GM21737 (cell line): ENCODE measurements around the gene ZNF556.
"Not testable (repeated sequence)": the region's sequence is repeated elsewhere in the genome, so short reads cannot be mapped to it uniquely, and the experiment has no call there.

Experiments used
- ATAC-seq: cut with Tn5 transposase; IDR thresholded peaks from one replicate; pipeline ENCODE4 v1.9.1; 2021; ENCODE audit warnings: mild to moderate bottlenecking, moderate library complexity; ENCODE audit not compliant: unreplicated experiment

The ZNF556 gene

DNA sequence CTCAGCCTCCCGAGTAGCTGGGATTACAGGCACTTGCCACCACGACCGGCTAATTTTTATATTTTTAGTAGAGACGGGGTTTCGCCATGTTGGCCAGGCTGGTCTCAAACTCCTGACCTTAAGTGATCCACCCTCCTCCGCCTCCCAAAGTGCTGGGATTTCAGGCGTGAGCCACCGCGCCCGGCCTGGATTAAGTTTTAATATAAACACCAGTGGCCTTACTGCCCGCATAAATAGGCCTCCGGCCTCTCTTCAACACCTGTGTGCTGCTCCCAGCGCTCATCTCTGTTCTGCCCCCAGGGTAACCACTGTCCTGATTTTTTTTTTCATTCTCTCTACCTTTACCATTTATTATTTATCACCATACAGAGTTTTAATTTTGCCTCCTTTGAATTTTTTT, 36.2 kb downstream of the ZNF556 start:
- ATAC-seq: not testable (repeated sequence)

DNA sequence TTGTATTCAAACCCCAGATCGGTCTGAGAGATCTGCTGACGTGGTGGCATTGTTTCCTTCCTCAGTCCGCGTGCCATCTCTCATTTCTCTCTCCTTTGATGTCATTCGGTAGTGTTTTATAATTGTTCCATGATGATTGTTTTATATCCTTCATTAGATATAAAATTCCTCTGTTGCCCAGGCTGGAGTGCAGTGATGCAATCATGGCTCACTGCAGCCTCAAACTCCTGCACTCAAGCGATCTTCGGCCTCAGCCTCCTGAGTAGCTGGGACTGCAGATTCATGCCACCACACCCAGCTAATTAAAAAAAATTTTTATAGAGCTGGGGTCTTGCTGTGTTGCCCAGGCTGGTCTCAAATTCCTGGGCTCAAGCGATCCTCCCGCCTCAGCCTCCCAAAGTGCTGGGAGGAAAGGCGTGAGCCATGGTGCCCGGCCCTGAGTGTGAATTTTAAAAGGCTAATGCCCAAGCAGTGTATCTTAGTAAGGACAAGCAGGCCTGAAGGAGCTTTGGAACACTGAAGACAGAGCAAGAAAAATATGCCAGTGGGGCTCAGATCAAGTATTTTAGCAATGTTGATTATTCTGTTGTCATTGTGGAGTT, 38.9 kb downstream of the ZNF556 start:
- ATAC-seq: no peak

DNA sequence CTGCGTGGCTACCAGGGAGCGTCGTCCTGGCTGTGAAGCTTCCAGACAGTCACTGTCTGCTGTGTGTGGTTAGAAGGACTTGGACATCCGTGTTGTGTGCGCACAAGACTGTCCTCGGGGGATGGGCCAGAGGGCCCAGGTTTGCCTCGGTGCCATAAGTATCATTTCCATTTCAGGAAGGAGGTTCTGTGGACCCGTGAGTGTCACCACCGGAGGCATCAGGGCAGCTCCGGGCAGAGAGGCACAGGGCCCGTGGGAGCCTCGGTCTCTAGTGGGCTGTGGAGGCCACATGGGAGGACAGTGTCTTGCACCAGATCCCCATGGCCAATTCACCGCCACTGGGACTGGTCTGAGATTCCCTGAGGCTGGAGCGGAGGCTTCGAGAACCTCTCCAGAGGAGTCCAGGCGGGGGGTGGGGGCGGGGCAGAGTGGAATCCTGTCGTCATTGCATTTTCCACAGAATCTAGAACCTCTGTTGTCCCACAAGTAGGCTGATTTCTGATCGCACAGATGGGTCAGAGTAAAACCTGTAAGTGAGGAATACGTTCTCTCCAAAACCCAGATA, 39.6 kb downstream of the ZNF556 start:
- no peak for ATAC-seq

DNA sequence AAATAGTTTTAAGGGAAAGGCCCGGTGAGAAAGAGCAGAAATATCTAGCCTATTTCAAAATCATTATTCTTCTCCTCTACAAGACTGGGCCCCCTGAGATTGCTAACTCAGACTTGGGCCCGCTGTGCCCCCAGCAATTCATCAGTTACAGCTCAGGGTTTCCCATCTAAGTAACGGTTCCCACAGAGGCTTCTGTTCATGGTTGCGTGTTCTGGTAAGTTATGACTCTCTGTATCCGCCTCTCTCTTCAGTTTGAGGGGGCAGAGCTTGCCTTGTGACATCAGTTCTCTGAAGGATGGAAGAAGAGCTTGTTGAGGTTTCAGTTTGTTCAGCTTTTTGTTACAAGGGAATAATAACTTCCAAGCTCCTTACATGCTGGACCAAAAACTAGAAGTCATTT, 45.2 kb downstream of the ZNF556 start:
- ATAC-seq: no peak

DNA sequence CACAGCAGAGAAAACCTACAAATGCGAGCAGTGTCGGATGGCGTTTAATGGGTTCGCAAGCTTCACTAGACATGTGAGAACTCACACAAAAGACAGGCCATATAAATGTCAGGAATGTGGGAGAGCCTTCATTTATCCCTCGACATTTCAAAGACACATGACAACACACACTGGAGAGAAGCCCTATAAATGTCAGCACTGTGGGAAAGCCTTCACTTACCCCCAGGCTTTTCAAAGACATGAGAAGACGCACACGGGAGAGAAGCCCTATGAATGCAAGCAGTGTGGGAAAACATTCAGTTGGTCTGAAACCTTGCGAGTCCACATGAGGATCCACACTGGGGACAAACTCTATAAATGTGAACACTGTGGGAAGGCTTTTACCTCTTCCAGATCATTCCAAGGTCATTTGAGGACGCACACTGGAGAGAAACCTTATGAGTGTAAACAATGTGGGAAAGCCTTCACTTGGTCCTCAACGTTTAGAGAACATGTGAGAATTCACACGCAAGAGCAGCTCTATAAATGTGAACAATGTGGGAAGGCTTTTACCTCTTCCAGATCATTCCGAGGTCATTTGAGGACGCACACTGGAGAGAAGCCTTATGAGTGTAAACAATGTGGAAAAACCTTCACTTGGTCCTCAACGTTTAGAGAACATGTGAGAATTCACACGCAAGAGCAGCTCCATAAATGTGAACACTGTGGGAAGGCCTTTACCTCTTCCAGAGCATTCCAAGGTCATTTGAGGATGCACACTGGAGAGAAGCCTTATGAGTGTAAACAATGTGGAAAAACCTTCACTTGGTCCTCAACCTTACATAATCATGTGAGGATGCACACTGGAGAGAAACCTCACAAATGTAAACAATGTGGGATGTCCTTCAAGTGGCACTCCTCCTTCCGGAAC, 50.4 kb downstream of the ZNF556 start:
- ATAC-seq: no peak

DNA sequence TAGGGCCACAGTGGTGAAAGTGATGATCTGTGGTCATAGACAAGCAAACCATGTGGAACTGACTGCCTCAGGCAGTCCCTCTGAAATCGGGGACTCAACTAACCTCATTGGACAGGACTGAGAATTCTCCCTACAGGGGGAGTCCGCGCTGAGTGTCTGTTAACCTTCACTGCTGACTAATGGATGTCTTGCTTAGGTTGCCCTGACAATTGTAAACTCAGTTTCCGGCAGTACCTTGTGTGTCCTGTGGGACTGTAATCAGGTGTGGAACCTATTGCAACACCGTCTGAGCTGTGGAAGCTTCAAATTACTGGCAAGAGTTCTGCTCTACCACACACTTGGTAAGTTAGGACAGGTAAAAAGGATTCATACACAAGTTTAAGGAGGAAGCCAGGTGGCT, 55.9 kb downstream of the ZNF556 start:
- no peak for ATAC-seq

DNA sequence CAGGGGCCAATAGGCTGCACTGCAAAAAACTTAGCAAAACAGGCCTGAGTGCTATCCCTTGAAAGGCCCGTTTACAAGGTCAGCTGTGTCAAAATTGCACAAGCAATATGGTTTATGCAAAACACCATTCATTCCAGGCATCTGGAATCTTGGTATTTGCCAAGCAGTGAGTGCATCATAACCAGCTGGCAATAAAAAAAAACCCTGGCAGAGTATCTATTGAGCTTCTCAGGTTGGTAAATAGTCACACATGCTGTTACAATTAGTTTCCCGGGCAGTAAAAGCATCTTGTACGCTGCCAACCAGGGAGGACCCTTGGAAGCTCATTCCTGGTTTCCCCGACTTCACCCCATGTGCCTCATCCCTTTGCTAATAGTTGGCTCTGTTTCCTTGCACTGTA, 56.4 kb downstream of the ZNF556 start:
- ATAC-seq: no peak

DNA sequence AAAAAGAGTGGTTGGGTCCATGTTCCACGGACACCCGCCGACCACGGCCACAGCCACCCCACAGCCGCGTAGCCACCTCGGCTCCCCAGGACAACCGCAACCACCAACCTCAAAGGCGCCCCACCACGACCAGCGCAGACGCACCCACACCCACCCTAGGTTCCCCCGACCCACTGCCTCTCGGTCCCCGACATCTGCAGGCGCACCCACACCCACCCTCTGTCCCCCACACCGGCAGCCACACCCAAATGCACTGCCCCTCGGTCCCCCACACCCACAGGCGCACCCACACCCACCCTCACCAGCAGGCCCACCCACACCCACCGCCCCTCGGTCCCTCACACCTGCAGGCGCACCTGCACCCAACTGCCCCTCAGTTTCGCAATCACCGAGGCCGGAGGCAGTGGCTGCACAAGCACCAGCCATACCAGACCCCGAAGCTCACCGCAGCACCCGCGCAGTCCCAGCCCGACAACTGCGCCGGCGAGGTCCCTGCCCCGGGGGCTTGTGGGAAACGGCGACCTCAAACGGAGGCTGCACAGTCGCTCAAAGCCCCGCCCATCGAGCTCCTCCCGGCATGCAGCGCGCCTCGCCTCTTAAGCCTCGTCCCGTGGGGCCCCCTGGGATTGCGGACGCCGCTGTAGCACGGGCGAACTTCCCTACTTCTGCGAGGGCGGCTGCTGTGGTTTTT, 59.4 kb downstream of the ZNF556 start:
- no peak for ATAC-seq

DNA sequence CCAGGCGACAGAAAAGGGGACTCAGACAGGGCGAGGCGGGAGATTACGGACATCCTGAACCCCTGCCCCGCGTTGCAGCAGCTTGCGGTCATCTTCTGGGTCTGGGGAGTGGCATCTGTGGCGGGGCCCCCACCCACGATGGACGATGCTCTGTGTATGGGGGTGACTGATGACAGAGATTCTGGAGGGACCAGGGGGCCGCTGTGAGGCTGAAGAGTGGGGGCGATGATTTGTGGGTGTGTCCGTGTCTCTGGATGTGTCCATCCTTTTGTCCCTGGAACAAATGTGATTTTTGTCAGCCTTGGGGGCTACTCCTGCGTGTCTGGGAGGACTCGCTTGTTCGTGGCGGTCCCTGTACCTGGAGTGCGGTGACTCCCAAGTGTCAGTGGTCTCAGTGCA, 59.9 kb downstream of the ZNF556 start:
- no peak for ATAC-seq
